ENCODE measurements around the gene ABCC3.
"Not testable (repeated sequence)": the region's sequence is repeated elsewhere in the genome, so short reads cannot be mapped to it uniquely, and the experiment has no call there.

ABCC3 gene

DNA sequence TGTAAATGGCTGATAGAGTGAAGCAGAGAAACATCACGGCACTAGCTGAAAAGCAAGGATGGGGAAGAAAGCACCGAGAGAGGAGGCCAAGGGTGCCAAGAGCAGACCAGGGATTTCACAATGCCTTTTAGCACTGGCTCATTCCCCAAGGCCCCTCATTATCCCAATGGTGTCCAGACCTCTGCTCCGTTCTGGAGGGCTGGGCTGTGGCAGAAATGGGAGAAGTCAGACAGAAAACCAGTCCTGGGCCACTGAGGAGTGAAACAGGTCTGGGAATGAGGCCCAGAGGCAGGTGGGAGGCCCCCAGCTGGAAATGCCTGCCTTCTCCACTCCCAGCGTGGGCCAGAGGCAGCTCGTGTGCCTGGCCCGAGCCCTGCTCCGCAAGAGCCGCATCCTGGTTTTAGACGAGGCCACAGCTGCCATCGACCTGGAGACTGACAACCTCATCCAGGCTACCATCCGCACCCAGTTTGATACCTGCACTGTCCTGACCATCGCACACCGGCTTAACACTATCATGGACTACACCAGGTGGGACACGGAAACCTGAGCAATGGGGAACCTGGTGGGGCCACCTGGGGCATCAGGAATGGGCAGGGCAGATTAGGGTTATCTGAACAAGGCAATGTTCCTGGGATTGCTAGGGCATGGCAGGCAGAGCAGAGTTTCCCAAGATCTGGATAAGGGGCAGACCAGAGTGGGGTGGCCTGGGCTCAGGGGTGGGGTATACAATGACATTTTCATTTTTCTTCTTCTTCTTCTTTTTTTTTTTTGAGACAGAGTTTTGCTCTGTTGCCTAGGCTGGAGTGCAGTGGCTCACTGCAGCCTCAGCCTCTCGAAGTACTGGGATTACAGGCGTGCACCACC lies 52.8 kb downstream of the ABCC3 start:
- no peak for DNase-seq

- no peak for DNase-seq
Measured at GRCh38 chr17:50688245-50688644, 53.6 kb downstream of the ABCC3 start.

- no peak for DNase-seq
Measured at GRCh38 chr17:50689251-50689650, 54.6 kb downstream of the ABCC3 start.

DNA sequence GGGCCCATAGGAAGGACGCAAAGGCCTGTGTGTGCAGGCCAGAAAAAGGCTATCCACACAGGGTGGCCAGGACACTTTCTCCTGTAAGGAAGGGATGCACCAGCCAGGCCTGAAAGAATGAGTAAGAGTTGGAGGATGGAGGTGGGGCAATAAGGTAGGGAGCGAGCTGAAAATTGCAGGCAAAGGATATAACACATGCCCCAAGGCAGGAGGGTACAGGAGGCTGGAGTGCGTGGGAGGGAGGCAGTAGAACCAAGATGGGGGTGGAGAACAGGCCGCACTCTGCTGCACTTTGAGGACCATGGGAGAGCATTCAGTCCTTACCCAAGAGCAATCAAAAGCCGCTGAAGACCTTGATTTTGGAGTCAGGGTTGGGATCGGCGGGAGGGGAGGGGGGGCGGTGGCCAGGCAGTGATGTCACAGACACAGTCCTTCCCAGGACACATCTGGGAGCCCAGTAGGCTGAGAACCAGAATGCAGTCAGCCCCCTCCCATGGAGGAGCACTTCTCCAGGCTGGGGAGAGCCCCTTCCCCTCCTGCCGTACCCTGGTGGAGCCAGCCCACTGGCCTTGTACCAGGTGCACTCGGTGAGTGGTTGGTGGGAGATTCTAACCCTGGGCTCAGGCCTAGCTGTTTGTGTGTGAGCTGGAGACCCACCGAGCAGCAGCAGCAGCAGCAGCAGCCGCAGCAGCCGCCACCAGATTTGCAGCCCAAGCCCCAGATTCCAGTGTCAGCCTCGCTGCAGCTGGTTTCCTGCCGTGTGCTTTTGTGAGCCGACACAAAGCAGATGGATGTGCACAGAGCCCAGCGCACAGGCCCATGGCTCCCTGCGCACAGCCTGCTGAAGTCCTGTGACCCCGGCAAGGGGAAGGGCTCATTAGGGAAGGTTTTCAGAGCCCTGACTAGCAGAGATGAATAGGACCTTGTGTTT lies 55.5 kb downstream of the ABCC3 start:
- DNase-seq = no peak

- DNase-seq = no peak
Measured at GRCh38 chr17:50690887-50691549, 56.3 kb downstream of the ABCC3 start.

DNA sequence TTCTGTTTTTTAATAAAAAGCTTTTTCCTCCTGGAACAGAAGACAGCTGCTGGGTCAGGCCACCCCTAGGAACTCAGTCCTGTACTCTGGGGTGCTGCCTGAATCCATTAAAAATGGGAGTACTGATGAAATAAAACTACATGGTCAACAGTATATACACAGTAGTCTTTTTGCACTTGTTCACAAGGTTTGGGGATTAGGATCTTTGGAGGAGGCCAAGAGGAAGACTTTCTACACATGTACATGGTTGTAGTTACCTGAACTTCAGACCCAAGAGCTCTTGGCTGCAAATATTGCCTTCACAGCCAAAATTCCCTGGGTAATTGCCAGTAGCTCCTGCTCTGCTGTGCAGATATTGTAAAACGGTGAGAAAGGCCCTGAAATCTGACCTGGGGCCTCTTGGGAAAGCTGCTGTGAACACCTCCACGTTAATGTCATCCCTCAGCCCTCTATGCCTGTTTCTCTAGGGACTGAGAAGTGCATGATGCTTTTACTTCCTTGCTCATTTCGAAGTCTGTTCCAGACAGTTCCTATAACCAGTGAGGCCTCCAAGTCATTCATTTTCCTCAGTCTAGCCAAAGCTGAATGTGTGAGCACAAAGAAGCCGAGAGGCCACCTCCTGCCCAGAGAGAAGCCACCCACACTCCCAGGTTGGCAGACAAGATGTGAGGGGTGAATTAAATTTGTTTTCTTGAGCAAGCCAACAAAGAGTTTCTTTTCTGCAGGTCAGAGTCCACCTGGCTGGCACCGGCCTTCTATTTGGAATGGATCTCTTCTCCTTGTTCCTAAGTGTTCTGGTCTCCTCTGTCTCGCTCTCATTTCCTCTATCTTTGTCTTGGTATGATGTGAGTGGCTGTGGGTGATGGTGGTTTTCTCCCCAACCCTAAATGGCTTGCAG lies 57.1 kb downstream of the ABCC3 start:
- DNase-seq = no peak

- DNase-seq = no peak
Measured at GRCh38 chr17:50692448-50693035, 57.9 kb downstream of the ABCC3 start.

DNA sequence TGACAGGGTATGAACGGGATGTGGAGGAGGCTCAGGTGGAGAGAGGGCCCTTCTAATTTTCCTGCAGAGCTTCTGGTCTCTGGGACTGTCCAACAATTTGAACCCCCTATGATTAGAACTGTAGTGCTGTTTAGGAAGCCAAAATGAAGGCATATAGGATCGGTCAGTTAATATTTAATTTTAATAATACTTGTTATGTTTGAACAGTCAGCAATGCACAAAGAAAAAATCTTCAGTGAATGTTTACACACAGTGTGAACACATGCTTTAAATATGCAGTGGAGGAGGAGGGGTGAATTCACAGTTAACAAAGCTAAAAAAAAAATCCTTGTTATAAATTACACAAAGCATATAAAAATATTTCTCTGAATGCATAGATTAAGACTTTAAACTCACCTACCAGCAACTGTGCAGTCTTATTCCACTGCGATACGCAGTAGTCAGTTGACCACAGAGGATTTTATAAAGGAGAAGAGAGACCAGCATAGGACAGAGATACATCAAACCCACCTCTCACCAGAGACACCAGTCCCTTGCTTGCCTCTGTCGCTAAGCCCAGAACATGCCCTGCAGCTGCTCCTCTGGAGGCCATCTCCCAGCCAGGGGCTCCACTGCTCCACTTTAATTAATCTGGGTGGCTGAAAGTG lies 58.5 kb downstream of the ABCC3 start:
- DNase-seq = no peak

DNA sequence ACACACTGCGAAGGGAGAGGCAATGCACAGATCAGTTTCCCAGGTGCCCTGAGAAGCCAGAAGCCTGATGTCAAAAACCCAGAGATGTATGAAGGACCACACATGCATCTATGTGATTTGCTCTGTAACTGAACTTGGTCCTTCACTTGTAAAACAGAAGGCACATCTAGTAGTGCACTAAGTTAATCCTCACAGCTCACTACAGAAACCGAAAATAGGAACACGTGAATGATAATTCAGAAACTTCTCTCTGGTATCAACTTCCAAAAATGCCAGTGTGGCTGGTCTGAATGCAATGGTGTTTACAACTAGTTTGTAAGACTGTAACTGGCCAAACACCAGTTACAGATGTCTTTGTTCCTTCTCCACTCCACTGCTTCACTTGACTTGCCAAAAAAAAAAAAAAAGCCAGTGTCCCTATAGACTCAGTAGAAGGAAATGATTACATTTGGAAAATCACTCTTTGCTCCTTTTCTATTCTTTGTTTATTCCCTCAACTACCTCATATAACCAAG lies 61.7 kb downstream of the ABCC3 start:
- DNase-seq = no peak

GRCh38 chr17:50697062-50697461 lies 62.4 kb downstream of the ABCC3 start:
- no peak for DNase-seq

- DNase-seq = no peak
Measured at GRCh38 chr17:50697663-50698272, 63.1 kb downstream of the ABCC3 start.

DNA sequence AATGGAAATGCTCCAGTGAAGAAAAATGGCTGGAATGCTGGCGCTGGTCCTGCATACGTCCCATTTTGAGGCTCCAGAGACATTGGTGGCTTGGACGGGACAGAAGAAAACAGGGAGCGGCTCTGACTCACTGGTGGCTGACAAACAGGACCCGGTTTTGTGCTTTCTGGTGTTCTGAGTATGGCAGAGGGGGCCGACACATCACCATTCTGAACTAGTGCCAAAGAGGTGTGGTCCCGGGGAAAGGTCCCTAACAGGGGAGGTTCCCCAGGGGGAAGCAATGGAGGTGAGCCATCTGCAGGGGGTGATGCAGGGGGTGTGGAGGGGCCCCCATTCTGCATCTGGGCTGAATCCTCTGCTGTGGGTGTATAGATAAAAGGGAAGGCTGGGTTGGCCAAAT lies 64.7 kb downstream of the ABCC3 start:
- no peak for DNase-seq

- no peak for DNase-seq
Measured at GRCh38 chr17:50703162-50703561, 68.5 kb downstream of the ABCC3 start.

GRCh38 chr17:50707289-50708049 lies 72.8 kb downstream of the ABCC3 start, which contains the start of gene ANKRD40:
TSS of gene ANKRD40 (minus strand) at chr17:50707914. CDS start at chr17:50707654, 260 bp downstream.
- peak; percentile 86 to 90 for DNase-seq

DNA sequence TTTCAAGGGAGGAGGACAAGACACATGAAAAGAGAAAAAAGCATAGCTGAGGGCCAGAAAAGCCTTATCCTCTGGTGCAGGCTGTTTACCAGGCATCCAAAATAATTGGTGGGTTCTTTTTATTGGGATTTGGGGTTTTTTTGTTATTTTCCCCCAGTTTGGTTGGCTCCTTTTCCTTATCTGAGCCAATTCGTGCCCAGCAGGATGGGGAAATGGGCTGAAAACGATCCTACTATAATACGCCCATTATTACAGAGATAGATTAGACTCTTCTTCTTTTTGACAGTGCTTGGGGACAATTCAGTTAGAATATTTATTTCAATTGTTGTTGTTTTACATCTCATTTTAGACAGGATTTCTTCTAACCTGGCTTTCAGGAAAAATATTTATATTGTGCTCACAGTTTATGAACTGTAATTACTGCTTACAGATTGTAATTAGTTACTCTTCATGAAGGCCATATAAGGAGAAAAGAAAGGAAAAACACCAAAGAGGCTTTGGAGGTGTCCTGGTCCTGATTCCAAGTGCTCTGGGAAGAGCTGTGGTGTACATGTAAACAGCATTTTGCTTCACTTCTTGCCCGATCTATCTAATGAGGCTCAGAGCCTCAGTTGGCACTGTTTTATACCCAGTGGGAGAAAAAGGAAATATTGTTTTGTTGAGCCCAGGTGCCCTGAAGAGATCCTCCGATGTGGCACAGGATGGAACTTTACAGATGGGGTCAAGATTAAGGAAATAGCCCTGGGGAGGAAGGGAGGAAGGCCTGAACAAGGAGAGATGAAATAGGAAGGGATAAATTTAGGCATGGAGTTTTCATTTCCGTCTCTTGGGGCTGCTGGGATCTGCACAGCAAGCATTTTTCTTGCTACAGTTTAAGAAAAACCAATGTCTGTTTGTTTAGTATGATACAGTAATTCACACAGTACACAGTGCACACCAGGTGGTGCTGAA lies 73.6 kb downstream of the ABCC3 start:
- no peak for DNase-seq

- DNase-seq = not testable (repeated sequence)
Measured at GRCh38 chr17:50709053-50709452, 74.4 kb downstream of the ABCC3 start.

DNA sequence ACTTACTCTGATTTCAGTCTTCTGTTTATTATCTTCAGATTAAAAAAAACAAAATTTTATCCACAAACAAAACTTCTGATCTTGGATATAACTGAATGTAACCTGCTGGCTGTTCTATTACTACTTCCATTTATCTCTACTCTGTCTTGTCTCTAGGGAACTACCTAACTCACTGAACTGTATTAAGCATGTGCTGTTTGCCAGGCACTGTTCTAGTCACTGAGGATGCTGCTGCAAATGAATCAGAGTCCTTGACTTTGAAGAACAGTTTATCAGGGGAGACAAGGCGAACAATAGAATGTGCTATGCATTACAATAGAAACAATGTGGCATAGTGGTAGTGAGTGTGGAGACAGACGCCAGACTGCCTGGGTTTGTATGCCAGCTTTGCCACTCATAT lies 75.3 kb downstream of the ABCC3 start:
- no peak for DNase-seq

DNA sequence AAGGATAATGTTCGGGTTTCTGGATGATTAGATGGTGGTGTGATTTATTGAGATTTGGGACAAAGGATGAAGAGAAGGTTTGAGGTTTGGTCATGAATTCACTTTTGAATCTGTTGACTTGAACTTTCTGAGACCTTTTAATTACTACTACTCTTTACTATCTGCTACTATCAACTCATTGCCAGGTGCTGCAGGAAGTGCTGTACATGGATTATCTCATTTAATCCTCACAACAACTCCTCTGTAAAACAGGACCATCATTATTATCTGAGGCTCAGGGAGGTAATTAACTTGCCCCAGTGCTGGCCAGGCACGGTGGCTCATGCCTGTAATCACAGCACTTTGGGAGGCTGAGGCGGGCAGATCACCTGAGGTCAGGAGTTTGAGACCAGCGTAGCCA lies 76.0 kb downstream of the ABCC3 start:
- DNase-seq = no peak

Measured in activated CD4-positive, alpha-beta T cell treated with anti-CD3 and anti-CD28 coated beads, Interleukin-2, amount 50 U/mL, for 4 hours (primary cell).